ENCODE data around the gene HES1.

DNA sequence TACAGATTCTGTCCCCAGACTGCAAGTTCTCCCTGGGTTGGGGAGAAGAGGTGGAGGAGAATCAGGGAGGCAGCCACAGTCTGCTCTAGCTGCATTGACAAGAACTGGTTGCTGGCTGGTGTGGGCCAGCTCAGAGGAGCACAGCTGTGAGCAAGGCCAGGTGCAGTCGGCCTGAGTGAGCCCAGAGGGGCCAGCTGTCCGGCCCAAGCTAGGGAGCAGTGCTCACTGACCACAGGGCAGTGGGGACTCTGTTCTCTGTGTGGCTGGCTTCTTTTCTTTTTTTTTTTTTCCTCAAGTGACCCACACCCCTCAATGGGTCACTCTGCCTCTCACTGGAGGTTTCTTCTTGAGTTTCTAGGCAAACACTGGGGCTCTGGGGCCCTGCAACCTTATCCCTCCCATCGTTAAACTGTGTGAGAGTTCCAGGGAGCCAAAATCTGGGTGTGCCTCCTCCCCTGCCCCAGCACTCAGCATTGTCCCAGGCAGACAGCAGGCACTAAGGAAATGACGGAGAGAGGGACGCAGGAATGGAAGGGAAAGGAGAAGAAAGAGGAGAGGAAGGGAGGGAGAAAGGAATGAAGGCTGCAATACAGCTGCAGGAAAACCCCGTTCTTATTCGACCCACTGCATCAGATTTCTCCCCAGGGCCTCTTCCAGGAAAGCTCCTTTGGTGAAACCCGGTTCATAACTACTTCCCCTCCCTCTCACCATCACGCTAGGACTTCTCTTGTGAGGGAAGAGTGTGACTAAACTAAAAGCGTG is 37.7 kb upstream of the HES1 start:
- TF ChIP-seq, protein P1, sequence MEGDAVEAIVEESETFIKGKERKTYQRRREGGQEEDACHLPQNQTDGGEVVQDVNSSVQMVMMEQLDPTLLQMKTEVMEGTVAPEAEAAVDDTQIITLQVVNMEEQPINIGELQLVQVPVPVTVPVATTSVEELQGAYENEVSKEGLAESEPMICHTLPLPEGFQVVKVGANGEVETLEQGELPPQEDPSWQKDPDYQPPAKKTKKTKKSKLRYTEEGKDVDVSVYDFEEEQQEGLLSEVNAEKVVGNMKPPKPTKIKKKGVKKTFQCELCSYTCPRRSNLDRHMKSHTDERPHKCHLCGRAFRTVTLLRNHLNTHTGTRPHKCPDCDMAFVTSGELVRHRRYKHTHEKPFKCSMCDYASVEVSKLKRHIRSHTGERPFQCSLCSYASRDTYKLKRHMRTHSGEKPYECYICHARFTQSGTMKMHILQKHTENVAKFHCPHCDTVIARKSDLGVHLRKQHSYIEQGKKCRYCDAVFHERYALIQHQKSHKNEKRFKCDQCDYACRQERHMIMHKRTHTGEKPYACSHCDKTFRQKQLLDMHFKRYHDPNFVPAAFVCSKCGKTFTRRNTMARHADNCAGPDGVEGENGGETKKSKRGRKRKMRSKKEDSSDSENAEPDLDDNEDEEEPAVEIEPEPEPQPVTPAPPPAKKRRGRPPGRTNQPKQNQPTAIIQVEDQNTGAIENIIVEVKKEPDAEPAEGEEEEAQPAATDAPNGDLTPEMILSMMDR (conservative IDR thresholded peaks at IDR 0.05; ENCODE audit: low read depth in 2 of 2) = no peak
- TF ChIP-seq EZH2phosphoT487 (IDR thresholded peaks at IDR 0.05; ENCODE audit: unreplicated experiment) (no peak), EZH2 (IDR thresholded peaks at IDR 0.05; ENCODE audit: low read depth, unreplicated experiment) (no peak)
